Measurements from ENCODE around the gene CCDC107. TPM values are rescaled to one million over a fixed set of nuclear protein-coding genes. Genes with fewer than 3 reads are reported as not detected.
A peak's percentile ranks its signal among the peaks of the same experiment; 100 is the strongest.
"Not testable (repeated sequence)": the region's sequence is repeated elsewhere in the genome, so short reads cannot be mapped to it uniquely, and the experiment has no call there.

Gene CCDC107
- total RNA-seq, 1 donor from 2014 or later: 17.2 TPM

DNA sequence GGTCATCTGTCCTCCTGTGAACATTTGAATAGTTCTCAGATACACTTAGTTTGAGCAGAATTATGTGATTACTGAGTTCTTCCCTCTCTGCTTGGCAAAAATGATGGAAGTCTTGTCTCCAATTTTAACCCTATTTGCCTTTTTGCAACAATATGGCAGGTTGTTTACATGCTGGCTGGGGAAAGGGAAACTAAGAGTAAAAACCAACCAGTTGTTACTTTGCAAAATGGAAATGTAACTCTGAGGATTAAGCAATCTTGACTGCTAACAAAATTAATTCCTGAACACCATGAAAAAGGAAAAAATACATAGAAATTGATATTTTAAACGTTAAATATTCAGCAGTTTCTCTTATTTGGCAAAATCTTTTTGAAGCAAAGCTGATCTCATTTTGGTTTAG is 18.5 kb upstream of the CCDC107 start:
- intact Hi-C loops (cut with DNase I): no loop called here
- Histone ChIP-seq H3K9me3 (no peaks in the 10 kb centered on the region), H3K36me3 (no peaks in the 10 kb centered on the region), H3K27me3 (no peaks in the 10 kb centered on the region), H3K4me1 (no peaks in the 10 kb centered on the region), H3K4me3 (no peak overlapping the region), H3K27ac (no peak overlapping the region)
- no peak for TF ChIP-seq POLR2A (IDR thresholded peaks at IDR 0.05)
- TF ChIP-seq CTCF (IDR thresholded peaks at IDR 0.05): no peak
- TF ChIP-seq POLR2AphosphoS5 (IDR thresholded peaks at IDR 0.05; ENCODE audit: insufficient read depth in 1 of 2, low read depth in 1 of 2): no peak
- DNase-seq (ENCODE audit: extremely low spot score in 2 of 2): no peak

GRCh38 chr9:35640431-35640830 is 17.7 kb upstream of the CCDC107 start:
- H3K9me3 ChIP-seq; intact Hi-C loops (cut with DNase I); H3K27ac ChIP-seq; H3K4me3 ChIP-seq; H3K27me3 ChIP-seq; H3K36me3 ChIP-seq; H3K4me1 ChIP-seq: not testable (repeated sequence)
- DNase-seq (ENCODE audit: extremely low spot score in 2 of 2): peak in 1 of 2 donors; percentile 77

GRCh38 chr9:35641478-35641877 is 16.6 kb upstream of the CCDC107 start:
- H3K4me3 ChIP-seq; H3K36me3 ChIP-seq; H3K27me3 ChIP-seq; H3K27ac ChIP-seq; DNase-seq (ENCODE audit: extremely low spot score in 2 of 2); H3K9me3 ChIP-seq; intact Hi-C loops (cut with DNase I): not testable (repeated sequence)
- H3K4me1 ChIP-seq: peaks cover 12% of the 10 kb centered on the region

DNA sequence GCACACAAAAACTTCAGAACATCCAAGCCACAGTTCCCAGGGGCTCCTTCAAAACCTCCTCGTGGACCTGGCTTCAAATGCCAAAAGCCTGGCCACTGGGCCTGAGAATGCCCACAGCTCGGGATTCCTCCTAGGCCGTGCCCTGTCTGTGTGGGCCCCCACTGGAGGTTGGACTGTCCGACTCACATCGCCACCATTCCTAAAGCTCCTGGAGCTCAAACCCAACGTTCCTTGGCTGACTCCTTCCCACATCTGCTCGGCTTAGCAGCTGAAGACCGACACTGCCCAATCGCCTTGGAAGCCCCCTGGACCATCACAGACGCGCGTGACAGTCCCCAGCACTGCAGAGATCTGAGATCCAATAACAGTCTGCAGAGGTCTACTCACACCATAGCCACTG is 15.0 kb upstream of the CCDC107 start:
- Histone ChIP-seq H3K4me1 (peaks cover 16% of the 10 kb centered on the region), H3K27ac (no peak overlapping the region), H3K36me3 (no peaks in the 10 kb centered on the region), H3K9me3 (no peaks in the 10 kb centered on the region), H3K4me3 (no peak overlapping the region), H3K27me3 (no peaks in the 10 kb centered on the region)
- no peak for DNase-seq (ENCODE audit: extremely low spot score in 2 of 2)
- TF ChIP-seq CTCF (IDR thresholded peaks at IDR 0.05): no peak
- no peak for TF ChIP-seq POLR2AphosphoS5 (IDR thresholded peaks at IDR 0.05; ENCODE audit: insufficient read depth in 1 of 2, low read depth in 1 of 2)
- TF ChIP-seq POLR2A (IDR thresholded peaks at IDR 0.05): no peak
- intact Hi-C loops (cut with DNase I): no loop called here

DNA sequence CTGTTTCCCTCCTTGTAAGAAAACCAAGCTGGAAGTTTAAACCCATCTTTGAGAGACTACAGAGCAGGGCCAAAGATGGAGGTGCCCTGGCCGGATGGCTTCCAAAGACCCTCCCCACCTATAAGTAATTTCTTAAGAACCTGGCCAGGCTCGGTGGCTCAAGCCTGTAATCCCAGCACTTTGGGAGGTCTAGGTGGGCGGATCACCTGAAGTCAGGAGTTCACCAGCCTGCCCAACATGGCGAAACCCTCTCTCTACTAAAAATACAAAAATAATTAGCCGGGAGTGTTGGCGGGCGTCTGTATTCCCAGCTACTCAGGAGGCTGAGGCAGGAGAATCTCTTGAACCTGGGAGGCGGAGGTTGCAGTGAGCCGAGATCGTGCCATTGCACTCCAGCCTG is 12.4 kb upstream of the CCDC107 start:
- not testable (repeated sequence) for H3K9me3 ChIP-seq; H3K36me3 ChIP-seq; H3K27me3 ChIP-seq; DNase-seq (ENCODE audit: extremely low spot score in 2 of 2)
- intact Hi-C loops (cut with DNase I): loop anchor here (1.0 kb wide), 1 partner anchor 83 kb away; no protein-coding TSS in a partner anchor
- Histone ChIP-seq H3K4me3 (peak overlapping the region; percentile 48 to 60), H3K27ac (peak overlapping the region; percentile 93), H3K4me1 (peaks cover 26% of the 10 kb centered on the region)

- Histone ChIP-seq H3K9me3 (no peaks in the 10 kb centered on the region), H3K27me3 (no peaks in the 10 kb centered on the region), H3K27ac (peak overlapping the region; percentile 93), H3K4me1 (peaks cover 26% of the 10 kb centered on the region), H3K36me3 (no peaks in the 10 kb centered on the region), H3K4me3 (peak overlapping the region; percentile 48 to 60)
- intact Hi-C loops (cut with DNase I): loop anchor here (1.0 kb wide), 1 partner anchor 82 kb away; no protein-coding TSS in a partner anchor
- TF ChIP-seq POLR2AphosphoS5 (IDR thresholded peaks at IDR 0.05; ENCODE audit: insufficient read depth in 1 of 2, low read depth in 1 of 2) (no peak), POLR2A (IDR thresholded peaks at IDR 0.05) (no peak), CTCF (IDR thresholded peaks at IDR 0.05) (no peak)
- DNase-seq (ENCODE audit: extremely low spot score in 2 of 2): no peak
Observed at GRCh38 chr9:35646153-35646532, 11.9 kb upstream of the CCDC107 start.
